Neural progenitor cell (in vitro differentiated cells): ENCODE measurements around the gene TMEM242.

Experiments used
- EZH2phosphoT487 ChIP-seq: fragments of 200-600 bp; sonication (generic); IDR thresholded peaks from 2 replicates; pipeline ENCODE4 v1.6.1; 2017; ENCODE audit warnings: antibody characterized with exemption
- TF ChIP-seq, protein P1 (sequence below): fragments of 200-600 bp; sonication (generic); IDR thresholded peaks from 2 replicates; pipeline ENCODE4 v1.5.1; 2017; ENCODE audit warnings: antibody characterized with exemption, mild to moderate bottlenecking

DNA sequence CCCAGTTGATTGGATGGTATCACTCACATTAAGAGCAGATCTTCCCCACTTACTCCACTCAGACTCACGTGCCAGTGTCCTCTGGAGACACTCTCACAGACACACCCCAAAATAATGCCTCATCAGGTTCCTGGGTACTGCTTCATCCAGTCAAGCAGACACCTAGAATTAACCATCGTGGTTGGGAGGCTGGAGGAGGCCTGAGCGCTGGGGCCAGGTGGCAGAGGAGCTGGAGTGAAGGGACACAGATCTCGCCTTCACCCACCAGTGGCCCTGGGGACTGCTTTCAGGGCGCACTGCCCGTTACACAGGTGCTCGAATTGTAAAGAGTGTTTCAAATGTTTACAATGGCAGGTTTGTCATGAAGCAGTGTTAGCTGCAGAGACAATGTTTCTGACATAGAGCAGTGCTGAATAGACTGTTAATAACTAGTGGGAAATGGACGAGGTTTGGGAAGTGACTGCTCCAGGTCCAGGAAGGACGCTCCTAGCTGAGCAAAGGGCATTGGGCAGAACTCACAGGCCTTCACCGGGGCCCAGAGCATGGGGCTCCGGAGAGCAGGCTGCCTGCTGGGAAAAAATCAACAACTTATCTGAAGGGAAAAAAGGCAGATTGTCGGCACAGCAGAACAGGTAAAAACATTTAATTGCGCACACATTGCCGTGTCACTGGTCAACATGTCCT is 38.4 kb downstream of the TMEM242 start:
- TF ChIP-seq, protein P1, sequence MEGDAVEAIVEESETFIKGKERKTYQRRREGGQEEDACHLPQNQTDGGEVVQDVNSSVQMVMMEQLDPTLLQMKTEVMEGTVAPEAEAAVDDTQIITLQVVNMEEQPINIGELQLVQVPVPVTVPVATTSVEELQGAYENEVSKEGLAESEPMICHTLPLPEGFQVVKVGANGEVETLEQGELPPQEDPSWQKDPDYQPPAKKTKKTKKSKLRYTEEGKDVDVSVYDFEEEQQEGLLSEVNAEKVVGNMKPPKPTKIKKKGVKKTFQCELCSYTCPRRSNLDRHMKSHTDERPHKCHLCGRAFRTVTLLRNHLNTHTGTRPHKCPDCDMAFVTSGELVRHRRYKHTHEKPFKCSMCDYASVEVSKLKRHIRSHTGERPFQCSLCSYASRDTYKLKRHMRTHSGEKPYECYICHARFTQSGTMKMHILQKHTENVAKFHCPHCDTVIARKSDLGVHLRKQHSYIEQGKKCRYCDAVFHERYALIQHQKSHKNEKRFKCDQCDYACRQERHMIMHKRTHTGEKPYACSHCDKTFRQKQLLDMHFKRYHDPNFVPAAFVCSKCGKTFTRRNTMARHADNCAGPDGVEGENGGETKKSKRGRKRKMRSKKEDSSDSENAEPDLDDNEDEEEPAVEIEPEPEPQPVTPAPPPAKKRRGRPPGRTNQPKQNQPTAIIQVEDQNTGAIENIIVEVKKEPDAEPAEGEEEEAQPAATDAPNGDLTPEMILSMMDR: no peak
- no peak for TF ChIP-seq EZH2phosphoT487
